GM23338 (cell line): Measurements from ENCODE around the gene NECTIN1.

Source experiments
- CTCF ChIP-seq, 2 experiments: fragments of 200-600 bp in 1 of 2; sonication (generic) in 1 of 2; conservative IDR thresholded peaks; 2 replicates each; pipeline versions ENCODE4 v1.5.1 to v1.6.1; 2016 to 2017; ENCODE audit warnings: antibody characterized with exemption in 2 of 2, low read depth in 2 of 2, mild to moderate bottlenecking in 2 of 2, moderate library complexity in 1 of 2
- EZH2 ChIP-seq: fragments of 200-600 bp; sonication (generic); IDR thresholded peaks from one replicate; pipeline ENCODE4 v1.8.0; 2017; ENCODE audit warnings: antibody characterized with exemption, mild to moderate bottlenecking, low read depth; ENCODE audit not compliant: unreplicated experiment

GRCh38 chr11:119726150-119726553, 2.8 kb downstream of the NECTIN1 start:
- TF ChIP-seq EZH2 (no peak), CTCF (conservative IDR thresholded peaks at IDR 0.05; ENCODE audit: low read depth in 2 of 2) (no peak)
